Cardiac septum (tissue), 1 donor: Measurements from ENCODE around the gene SURF4. TPM values are rescaled to one million over a fixed set of nuclear protein-coding genes. Genes with fewer than 3 reads are reported as not detected.
A peak's percentile ranks its signal among the peaks of the same experiment; 100 is the strongest.

Experiments
- DNase-seq: peaks from one replicate; pipeline ENCODE4 v3.0.0-alpha.2; 2020; ENCODE audit warnings: low spot score
- intact Hi-C: fragments of 100-400 bp; cut with DNase I; formaldehyde crosslinking; loops from one replicate; pipeline ENCODE4 v1.14.0; 2022
- total RNA-seq: library from RNA; stranded (reverse); fragmentation: NEBNext Ultra II Directional; extraction: Animal tissue kit (Norgen Biotek cat#: 25700); gene quantifications from one replicate; pipeline ENCODE4 v1.2.1, GENCODE V29; 2021
- donor health status: DM: no; HTN: no; CAD: no.

Gene SURF4
- total RNA-seq, 1 donor from 2014 or later = 80.2 TPM

DNA sequence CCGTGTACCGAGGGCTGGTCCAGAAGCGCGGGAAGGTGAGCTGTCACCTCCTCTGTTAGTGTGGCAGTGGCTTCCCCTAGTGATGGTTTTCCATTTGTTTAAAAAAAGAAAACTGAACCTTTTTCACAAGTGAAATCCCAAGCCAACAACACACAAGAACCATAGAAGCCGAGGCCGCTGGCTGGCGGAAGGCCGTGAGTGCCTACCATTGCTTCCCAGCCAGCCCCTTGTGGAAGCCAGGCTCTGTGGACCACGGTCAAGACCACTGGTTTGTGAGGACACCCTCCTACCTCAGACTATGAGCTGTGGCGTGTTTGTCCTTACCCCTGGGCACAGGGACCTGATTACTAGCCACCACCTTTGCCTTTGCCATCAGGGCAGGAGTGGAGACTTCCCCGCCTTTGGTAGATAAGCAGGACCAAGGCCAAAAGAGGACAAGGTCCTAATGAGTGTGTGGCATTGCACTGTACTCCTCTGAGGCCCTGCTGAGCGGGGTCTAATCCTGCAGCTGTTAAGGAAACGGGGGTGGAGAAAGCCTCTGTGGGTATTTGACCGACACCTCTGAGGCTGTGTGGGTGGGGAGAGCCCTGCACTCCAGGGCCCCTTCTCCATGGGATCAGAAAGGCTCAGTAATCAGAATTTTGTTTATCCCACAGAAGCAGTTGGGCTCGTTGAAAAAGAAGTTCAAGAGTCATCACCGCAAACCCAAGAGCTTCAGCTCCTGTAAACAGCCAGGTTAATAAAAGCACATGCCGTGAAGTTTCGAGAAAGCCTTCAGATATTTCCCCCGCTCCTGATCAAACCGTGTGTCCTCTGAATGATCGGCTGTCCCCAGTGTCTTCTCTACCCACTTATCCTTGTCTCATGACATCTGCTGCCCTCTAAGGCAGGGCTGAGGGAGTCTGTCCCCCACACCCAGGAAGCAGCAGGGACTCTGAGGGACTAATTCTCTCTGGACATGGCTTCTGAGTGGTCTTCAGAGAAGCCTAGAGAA, 15.2 kb downstream of the SURF4 start:
- intact Hi-C loops = no loop called here
- no peak for DNase-seq

DNA sequence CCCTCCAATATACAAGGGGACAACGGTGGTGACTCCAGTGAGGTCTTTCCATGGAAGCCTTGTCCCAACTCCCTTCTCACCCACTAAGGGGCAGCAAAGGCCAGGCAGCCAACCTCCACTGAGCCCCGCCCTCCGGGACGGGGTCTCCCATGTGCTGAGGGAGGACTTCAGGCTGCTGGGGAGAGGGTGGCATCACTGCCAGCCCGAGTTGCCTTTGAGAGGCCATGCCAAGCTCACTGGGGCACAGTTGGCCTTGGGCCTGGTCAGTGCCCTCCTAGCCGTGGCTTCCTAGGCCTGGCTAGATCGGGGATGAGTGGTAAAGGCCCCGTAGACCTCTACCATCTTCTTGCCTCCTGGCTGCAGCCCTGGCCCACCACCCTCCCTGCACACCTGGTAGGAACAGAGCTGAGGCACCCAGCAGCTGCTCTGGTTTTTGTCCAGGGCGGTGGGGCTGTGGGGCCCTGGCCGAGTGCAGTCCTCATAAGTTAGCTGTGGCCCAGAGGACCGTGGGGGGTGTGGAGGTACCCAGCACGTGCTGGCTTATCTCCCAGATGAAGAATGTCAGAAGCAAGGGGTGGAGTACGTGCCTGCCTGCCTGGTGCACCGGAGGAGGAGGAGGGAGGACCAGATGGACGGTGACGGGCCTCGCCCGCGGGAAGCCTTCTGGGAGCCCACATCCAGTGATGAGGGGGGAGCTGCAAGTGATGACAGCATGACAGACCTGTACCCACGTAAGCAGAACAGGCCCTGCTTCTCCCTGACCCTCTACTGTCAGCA, 16.3 kb downstream of the SURF4 start:
- intact Hi-C loops = no loop called here
- no peak for DNase-seq

DNA sequence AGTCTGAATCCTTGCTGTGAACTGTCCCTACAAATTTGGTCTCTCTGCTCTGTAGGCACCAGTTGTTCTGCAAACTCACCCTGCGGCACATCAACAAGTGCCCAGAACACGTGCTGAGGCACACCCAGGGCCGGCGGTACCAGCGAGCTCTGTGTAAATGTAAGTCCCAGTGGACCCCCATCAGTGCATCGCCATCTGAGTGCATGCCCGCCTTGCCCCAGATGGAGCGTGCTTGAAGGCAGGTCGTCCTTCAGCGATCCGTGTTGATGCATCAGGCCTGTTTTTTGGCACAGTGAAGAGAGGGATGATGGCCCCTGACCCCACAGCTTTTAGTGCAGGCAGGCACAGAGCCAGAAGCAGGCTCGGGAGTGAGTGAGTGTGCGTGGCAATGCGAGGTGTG, 18.2 kb downstream of the SURF4 start:
- DNase-seq = no peak
- intact Hi-C loops = no loop called here

DNA sequence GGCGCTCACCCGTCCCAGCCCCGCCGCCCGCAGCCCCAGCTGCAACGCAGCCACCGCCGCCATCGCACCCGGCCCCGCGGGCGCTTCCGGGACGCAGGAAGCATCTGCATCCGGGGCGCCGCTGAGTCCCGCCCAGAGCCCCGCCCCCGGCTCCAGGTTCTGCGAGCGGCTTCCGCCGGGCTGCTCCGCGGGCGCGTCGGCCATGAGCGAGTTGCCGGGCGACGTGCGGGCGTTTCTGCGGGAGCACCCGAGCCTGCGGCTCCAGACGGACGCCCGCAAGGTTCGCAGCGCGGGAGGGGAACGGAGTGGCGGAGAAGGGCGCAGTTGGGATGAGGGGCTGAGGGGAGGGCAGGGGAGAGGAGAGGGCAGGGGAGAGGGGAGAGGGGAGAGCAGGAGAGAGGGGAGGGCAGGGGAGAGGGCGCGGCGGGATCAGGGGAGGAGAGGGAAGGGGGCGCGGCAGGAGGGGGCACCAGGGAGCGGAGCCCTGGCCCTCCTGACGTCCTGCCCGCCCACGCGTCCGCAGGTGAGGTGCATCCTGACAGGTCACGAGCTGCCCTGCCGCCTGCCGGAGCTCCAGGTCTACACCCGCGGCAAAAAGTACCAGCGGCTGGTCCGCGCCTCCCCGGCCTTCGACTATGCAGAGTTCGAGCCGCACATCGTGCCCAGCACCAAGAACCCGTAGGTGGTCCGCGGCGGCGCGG, 19.3 kb downstream of the SURF4 start, which contains the start of the genes SURF1 and SURF2:
TSS of gene SURF1 (minus strand) at position 97 of the 701 bp plus-strand sequence. CDS start at position 63, 34 bp downstream.
TSS of gene SURF2 (plus strand) at position 160 of the 701 bp plus-strand sequence. CDS start at position 203, 43 bp downstream.
- intact Hi-C loops = no loop called here
- DNase-seq = peak; percentile 96

DNA sequence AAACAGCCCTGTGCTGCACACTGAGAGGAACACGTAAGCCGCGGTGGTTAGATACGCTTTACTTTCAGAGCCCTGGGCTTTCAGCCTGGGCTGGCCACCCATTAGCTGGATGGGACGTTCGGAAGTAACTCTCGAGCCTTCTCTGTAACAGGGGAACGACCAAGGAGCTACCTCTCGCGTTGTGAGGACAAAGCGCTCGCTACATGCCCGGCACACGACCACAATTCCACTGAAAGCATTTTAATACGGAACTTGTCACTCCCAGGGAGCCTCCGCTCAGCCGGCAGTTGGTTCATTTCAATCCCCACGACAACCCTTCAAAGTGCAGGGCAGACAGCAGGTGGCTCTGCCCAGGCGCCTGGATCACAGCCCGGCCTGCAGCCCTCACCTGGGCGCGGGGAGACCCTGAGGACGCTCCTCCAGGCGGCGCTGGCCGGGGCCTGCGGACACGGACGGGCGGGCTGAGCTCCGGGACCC, 19.9 kb downstream of the SURF4 start:
- DNase-seq = no peak
- intact Hi-C loops = no loop called here

DNA sequence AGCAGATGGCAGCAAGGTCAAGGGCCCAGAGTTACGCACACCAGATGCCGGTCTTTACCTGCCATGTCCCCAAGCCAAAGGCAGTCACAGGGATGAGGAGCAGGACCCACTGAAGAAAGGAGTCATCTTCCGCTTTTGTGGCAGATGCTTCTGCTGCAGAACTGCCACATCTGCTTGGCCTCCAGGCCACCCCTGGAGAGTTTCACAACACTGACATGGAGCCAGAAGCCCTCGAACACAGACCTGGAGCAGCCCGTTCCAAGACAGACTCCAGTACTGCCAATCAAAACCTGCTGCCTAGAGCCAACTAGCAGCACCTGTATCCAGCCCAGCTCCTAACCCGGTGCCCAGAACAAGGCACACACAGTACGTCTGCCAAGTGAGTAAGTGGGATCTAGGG, 21.1 kb downstream of the SURF4 start:
- intact Hi-C loops = no loop called here
- DNase-seq = no peak

DNA sequence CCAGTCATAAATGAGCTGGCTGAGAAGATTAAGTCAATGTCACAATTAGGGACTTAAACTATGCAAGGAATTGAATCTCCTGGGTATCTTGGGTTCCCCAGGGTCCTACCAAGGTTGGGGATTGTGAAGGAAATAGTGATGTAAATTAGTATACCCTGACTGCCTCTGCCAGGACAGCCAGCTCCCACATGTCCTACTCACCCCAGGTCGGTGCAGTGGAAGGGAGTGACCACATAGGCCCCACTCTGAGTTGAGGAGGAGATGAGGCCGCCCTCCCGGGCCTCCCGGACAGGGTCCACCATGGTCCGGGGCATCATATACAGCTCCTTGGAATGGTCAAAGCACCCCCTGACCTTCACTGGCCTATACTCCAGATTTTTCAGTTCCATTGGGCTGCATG, 22.3 kb downstream of the SURF4 start:
- no peak for DNase-seq
- intact Hi-C loops = no loop called here

DNA sequence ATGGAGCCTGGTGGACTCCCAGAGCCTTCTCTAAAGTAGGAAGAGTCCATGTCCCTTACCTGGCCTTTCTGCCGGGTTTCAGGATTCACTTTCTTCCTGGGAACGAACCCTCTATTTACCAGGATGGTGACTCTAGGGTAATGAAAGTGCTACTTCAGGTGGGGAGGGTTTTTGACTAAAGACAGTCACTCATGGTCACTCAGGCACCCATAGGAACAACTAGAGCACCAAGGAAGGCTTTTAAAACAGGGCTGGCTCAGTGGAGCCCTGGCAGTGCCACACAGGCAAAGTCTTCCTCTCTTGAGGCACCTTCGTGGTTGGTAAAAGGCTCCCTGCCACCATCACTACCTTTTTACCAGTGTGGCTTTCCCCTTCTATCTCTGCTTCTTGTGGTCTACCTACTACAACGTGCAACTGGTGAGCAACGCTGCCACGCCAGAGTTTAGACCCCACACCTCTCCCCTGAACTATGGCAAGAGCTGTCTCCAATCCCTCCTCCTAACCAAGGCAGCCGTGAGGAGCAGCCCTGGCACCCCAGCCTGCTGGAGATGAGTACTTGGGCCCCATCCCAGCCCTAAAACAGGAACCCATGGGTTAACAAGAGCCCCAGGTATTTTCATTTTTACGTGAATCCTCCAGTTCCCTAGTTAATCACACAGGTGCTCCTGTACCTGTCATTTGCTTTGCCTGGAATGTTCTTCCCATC, 23.1 kb downstream of the SURF4 start:
- no peak for DNase-seq
- intact Hi-C loops = no loop called here

DNA sequence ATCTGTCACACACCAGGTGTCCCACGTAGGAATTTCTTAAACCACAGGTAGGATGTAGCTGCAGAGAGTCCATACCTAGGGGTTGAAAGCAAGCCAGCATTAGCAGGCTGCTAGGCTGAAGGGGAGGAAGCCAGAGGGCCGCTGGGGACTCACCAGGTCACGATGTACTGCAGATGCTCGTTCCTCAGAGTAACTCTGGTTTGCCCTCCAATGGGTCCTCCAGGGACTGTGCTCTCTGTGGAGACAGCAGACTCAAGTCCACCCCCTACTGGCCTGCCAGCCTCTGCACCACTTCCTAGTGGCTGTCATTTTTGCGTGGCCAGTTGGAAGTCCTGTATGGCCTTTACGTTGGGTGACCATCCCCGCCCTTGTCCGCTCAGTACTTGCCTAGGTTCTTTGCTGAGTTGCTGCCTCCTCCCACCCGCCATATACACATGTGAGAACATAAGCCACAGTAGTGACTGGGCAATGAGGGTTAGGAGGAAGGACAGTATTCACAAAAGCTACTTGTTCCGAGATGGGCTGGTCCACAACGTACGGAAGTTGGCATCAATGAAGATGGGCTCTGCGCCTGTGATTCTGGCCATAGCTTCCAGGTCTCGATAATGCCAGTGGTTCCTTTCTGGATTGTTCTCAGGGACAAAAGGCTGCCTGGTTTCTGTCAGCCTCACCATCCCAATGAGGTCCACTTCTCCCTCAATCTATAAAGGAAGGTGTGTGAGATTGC, 23.8 kb downstream of the SURF4 start:
- intact Hi-C loops = no loop called here
- no peak for DNase-seq

DNA sequence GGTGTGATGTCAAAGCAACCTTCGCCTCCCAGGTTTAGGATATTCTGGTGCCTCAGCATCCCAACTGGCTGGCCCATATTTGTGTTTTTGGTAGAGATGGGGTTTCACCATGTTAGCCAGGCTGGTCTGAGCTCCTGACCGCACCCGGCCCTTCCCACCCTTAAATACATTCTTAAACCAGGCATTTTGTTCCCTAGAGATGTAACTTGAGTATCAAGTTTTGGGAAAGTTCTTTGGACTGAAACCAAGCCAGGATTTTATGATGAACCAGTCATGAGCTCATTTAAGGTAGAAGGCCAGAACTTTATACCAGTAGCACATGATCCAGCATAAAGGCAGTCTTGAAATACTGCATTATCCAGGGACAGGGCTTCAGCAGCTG, 24.3 kb downstream of the SURF4 start:
- intact Hi-C loops = no loop called here
- DNase-seq = no peak

DNA sequence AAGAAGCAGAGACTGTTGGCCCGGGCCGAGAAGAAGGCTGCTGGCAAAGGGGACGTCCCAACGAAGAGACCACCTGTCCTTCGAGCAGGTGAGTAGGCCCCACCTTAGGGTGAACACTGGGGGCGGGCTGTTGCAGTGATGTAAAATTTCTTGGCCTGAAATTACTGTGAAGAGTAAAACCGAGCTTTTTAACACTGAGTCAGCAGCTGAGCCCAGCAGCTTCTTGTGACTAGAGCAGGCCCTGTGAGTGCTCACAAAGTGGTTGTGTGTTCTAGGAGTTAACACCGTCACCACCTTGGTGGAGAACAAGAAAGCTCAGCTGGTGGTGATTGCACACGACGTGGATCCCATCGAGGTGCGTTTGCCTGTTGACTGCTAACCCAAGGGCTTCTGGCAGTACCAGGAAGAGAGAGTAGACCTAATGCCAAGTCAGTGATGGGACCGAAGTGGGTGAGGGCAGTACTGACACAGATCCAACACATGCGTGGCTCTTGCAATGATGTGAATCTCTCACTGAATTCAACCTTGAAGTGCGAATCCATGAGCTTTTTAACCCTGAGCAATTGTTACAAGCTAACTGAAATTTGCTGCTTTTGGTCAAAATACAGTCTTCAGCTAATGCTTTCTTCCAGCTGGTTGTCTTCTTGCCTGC, 25.8 kb downstream of the SURF4 start:
- intact Hi-C loops = loop anchor here (2.0 kb wide), 1 partner anchor 15 kb away; no protein-coding TSS in a partner anchor
- DNase-seq = no peak

DNA sequence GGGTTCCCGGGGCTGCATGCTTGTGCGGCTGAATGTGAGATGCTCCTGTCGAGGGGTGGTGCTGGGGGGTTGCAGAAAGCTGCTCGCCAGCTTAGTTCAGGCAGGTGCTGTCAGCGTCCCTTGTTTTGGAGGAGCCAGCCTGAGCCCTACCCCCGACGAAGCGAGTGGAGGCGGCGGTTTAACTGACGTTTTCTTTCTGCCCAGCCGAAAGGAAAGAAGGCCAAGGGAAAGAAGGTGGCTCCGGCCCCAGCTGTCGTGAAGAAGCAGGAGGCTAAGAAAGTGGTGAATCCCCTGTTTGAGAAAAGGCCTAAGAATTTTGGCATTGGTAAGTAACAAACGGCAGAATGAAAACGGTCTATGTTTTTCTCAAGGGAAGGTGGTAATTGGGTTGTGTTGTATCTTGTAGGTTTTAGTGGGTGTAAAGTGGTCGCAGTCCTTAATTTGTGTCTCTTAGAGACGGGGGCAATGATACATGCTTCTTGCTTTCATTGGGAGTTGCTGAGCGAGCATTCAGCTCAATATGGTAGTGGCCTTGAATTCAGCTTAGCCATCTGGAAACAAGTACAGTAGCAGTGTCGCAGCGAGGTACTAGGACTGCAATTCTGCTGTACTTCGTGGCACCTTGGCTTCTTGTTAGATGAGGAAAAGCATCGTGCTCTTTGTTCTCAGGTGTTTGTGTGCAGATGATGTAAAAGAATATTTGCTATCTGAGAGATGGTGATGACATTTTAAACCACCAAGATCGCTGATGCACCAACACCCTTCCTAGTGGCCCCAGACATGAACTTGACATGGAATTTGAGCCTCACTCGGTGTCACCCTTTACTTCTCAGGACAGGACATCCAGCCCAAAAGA, 26.9 kb downstream of the SURF4 start:
- intact Hi-C loops = loop anchor here (1.0 to 2.0 kb wide), 2 partner anchors 14 to 27 kb away; partner anchors contain the start of genes STKLD1 and SURF4
- DNase-seq = no peak

DNA sequence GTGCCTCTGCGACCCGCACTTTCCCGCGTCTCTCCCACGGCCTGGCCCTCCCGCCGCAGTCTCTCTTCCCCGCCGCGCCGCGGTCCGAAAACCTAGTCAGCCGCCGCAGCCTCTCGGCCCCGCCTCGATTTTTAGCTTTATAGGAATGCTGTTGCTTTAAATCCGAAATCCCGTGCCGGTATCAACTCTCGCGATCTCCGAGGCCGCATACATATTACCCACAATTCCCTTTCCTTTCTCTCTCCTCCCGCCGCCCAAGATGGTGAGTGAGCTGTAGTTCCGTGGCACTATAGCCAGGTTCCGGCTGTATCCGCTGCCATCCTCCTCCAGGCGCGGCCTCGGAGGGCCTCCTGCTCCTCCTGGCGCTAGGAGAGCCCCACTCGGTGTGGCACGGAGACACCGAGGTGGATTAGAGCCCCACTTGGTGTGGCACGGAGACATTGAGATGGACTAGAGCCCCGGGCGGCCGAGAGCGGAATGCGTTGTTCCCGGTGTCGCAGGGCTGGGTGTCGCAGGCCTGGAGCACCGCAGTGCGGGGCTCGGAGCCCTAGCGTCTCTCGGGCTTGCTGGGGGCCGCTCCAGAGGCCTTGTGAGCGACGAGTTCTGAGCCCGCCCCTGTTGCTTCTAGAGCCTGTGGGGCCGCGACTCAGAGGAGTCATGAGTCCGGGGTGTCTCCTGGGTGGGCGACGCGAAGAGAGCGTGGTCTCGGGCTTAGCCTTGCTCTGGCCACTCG, 27.7 kb downstream of the SURF4 start, which contains the start of the genes MED22 and RPL7A:
TSS of gene MED22 (minus strand) at position 147 of the 733 bp plus-strand sequence. CDS start 1,469 bp downstream, outside the sequence.
TSS of gene RPL7A (plus strand) at position 234 of the 733 bp plus-strand sequence. CDS start at position 260, 26 bp downstream.
- peak; percentile 96 for DNase-seq
- intact Hi-C loops = loop anchor here (1.0 to 2.0 kb wide), 2 partner anchors 13 to 28 kb away; partner anchors contain the start of genes STKLD1 and SURF4

DNA sequence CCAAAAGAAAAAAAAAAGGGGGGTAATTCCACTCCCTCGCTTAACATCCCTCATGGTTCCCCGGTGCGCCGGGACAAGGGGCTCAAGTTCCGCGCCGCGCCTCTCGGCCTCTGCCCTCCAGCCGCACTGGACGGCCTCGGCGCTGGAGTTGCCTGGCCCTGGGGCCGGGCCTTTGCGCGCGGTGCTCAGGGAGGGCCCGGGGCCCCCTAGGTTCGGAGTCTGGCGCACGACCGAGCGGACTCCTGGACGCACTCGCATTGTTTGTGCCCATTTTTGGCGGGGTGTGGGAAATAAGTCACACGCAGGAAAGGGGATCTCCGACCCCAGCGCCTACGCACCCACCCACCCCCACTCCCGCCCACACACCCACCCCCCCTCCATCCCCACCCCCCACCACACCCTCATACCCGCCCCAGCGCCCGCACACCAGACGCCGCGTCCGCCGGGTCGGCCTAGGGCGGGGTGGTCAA, 28.3 kb downstream of the SURF4 start:
- intact Hi-C loops = no loop called here
- no peak for DNase-seq

DNA sequence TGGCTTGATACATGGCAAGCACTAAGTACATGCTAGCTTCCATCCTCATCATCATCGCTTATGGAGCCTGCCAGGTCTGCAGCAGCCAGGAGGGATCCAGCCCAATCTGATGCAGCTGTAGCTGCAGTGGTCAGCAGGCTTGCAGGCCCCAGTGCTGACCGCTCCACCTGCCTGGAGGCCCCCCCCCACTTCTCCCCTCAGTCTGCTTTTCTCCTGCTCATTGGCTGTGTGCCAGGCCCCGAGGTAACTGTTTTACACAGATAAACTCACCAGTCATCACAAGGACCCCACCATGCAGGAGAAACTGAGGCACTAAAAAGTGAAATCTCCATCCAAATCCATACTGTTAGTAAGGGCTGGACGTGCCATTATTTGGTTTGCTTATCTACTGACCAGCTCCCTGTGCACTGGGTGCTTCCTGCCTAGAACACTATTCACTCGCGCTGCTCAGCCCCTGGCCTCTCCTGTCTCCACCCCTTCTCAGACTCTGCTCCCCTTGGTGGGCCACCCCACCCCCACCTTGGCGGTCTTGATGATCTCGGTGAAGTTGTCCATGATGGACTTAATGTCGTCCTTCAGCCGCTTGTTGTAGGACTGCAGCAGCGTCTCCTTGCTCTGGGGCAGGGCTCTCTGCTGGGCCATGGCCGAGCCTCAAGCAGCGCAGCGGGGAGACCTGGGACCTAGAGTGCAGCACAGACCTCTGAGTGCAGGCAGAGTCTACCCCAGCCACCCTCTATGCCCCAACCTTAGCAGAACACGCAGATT, 29.7 kb downstream of the SURF4 start:
- DNase-seq = no peak
- intact Hi-C loops = no loop called here
